HepG2 (cell line): ENCODE results near the gene P2RX6. TPM values are rescaled to one million over a fixed set of nuclear protein-coding genes. Genes with fewer than 3 reads are reported as not detected.
A peak's percentile ranks its signal among the peaks of the same experiment; 100 is the strongest.

ENCODE experiments used
- ADNP ChIP-seq: sonication (generic); formaldehyde crosslinking; IDR thresholded peaks from 2 replicates; pipeline ENCODE4 v1.4.0; 2020; ENCODE audit warnings: missing genetic modification reagents
- ATF3 ChIP-seq: sonication (generic); formaldehyde crosslinking; IDR thresholded peaks from 2 replicates; pipeline ENCODE4 v1.4.0; 2020; ENCODE audit warnings: missing genetic modification reagents
- DMAP1 ChIP-seq: IDR thresholded peaks from 2 replicates; pipeline ENCODE4 v1.6.1; 2016
- GPN1 ChIP-seq: sonication (generic); formaldehyde crosslinking; IDR thresholded peaks from 2 replicates; pipeline ENCODE4 v1.5.1; 2020; ENCODE audit warnings: missing genetic modification reagents, borderline replicate concordance
- GRHL1 ChIP-seq: sonication (generic); formaldehyde crosslinking; conservative IDR thresholded peaks from 2 replicates; pipeline ENCODE4 v1.8.0; 2022; ENCODE audit warnings: missing genetic modification reagents
- GZF1 ChIP-seq: sonication (generic); formaldehyde crosslinking; IDR thresholded peaks from 2 replicates; pipeline ENCODE4 v1.5.1; 2020; ENCODE audit warnings: mild to moderate bottlenecking, missing genetic modification reagents
- KLF9 ChIP-seq: IDR thresholded peaks from 2 replicates; pipeline ENCODE4 v1.6.1; 2016; ENCODE audit warnings: low read depth
- MYPOP ChIP-seq: sonication (generic); formaldehyde crosslinking; IDR thresholded peaks from 2 replicates; pipeline ENCODE4 v1.8.1; 2023; ENCODE audit warnings: mild to moderate bottlenecking, moderate library complexity, missing genetic modification reagents
- SMYD3 ChIP-seq: sonication (generic); formaldehyde crosslinking; IDR thresholded peaks from 2 replicates; pipeline ENCODE4 v1.8.1; 2023; ENCODE audit warnings: mild to moderate bottlenecking, missing genetic modification reagents
- ZNF180 ChIP-seq: sonication (generic); formaldehyde crosslinking; IDR thresholded peaks from 2 replicates; pipeline ENCODE4 v1.4.0; 2020; ENCODE audit warnings: low read depth, missing genetic modification reagents, borderline replicate concordance
- ZNF512B ChIP-seq: sonication (generic); formaldehyde crosslinking; IDR thresholded peaks from 2 replicates; pipeline ENCODE4 v1.5.1; 2020; ENCODE audit warnings: missing genetic modification reagents, mild to moderate bottlenecking, borderline replicate concordance
- ZNF547 ChIP-seq: sonication (generic); formaldehyde crosslinking; IDR thresholded peaks from 2 replicates; pipeline ENCODE4 v1.5.1; 2020; ENCODE audit warnings: mild to moderate bottlenecking, missing genetic modification reagents
- ZNF574 ChIP-seq: sonication (generic); formaldehyde crosslinking; IDR thresholded peaks from 2 replicates; pipeline ENCODE4 v1.4.0; 2020; ENCODE audit warnings: missing genetic modification reagents
- ZNF670 ChIP-seq: sonication (generic); formaldehyde crosslinking; IDR thresholded peaks from 2 replicates; pipeline ENCODE4 v1.8.0; 2022; ENCODE audit warnings: mild to moderate bottlenecking, missing genetic modification reagents, borderline replicate concordance
- ZNF687 ChIP-seq: sonication (generic); formaldehyde crosslinking; IDR thresholded peaks from 2 replicates; pipeline ENCODE4 v1.5.1; 2020; ENCODE audit warnings: mild to moderate bottlenecking, missing genetic modification reagents, moderate library complexity
- ZNF720 ChIP-seq: sonication (generic); formaldehyde crosslinking; IDR thresholded peaks from 2 replicates; pipeline ENCODE4 v1.4.0; 2020; ENCODE audit warnings: missing genetic modification reagents
- polyA plus RNA-seq, 8 experiments: library from polyadenylated mRNA; depleted of rRNA in 3 of 8; stranded (reverse) in 7 of 8; unstranded in 1 of 8; fragments of >200 nt; fragmentation: Illumina TruSeq in 4 of 8; extraction: Trizol in 4 of 8; gene quantifications; 2 replicates each; pipeline versions ENCODE4 v1.2.1 to v1.2.3, GENCODE V29; 2011 to 2016; ENCODE audit warnings: low read depth in 4 of 8, missing spikeins in 1 of 8, mixed read lengths in 1 of 8; ENCODE audit not compliant: insufficient read depth in 1 of 8
- total RNA-seq, 5 experiments: library from RNA; depleted of rRNA; stranded (reverse); fragments of >200 nt; fragmentation: Illumina TruSeq; extraction: Trizol; gene quantifications; 2 replicates each; pipeline ENCODE4 v1.2.3, GENCODE V29; 2016; ENCODE audit warnings: low read depth in 1 of 5

Gene P2RX6
- total and polyA plus RNA-seq, 2 of the 13 experiments (the other 11 are each of a cell fraction or from before 2014, with no cell fraction given): 0.04 to 0.12 TPM

- TF ChIP-seq ZNF512B (CRISPR knock-in tag): no peak
- TF ChIP-seq DMAP1 (CRISPR knock-in tag): peak; percentile 83; the same call in 1 of the 2 replicates
- no peak for TF ChIP-seq GRHL1 (CRISPR knock-in tag)
- TF ChIP-seq ZNF547 (CRISPR knock-in tag): peak; percentile 70
- TF ChIP-seq ZNF720: no peak
- no peak for TF ChIP-seq ATF3 (CRISPR knock-in tag)
- peak; percentile 99 for TF ChIP-seq ZNF574 (CRISPR knock-in tag)
- peak; percentile 63; the same call in 1 of the 2 replicates for TF ChIP-seq MYPOP
- no peak; the same call in 1 of the 2 replicates for TF ChIP-seq GZF1 (CRISPR knock-in tag)
- TF ChIP-seq GPN1 (CRISPR knock-in tag): no peak
- peak; percentile 99 for TF ChIP-seq ZNF687 (CRISPR knock-in tag)
- 0 out of 2 replicates have a peak, but pooled peaks have one; percentile 6 for TF ChIP-seq ZNF180 (CRISPR knock-in tag)
- TF ChIP-seq ZNF670 (CRISPR knock-in tag): no peak
- no peak for TF ChIP-seq ADNP (CRISPR knock-in tag)
- no peak for TF ChIP-seq SMYD3 (CRISPR knock-in tag)
- no peak for TF ChIP-seq KLF9 (CRISPR knock-in tag)
These were observed 13.2 kb upstream of the P2RX6 start, which contains the start of gene THAP7 (continued) for GRCh38 chr22:21001601-21002325.
